ENCODE measurements around the gene FAM240A. TPM values are rescaled to one million over a fixed set of nuclear protein-coding genes. Genes with fewer than 3 reads are reported as not detected.

The FAM240A gene
- total and polyA plus RNA-seq, 2 donors (not counting 3 experiments of a cell fraction or from before 2014, with no cell fraction given): not detected

GRCh38 chr3:46663591-46664135, 51.3 kb downstream of the FAM240A start:
- Histone ChIP-seq H3K9me1 (replicated peaks; ENCODE audit: control insufficient read depth, extremely low read depth, insufficient read depth, low read length) (no peaks in the 10 kb centered on the region), H3K4me1 (ENCODE audit: control insufficient read depth, extremely low read depth, insufficient read depth, low read length) (no peaks in the 10 kb centered on the region), H3K36me3 (ENCODE audit: control insufficient read depth in 2 of 2, extremely low read depth in 1 of 2, insufficient read depth in 2 of 2, low read length in 2 of 2) (no peaks in the 10 kb centered on the region), H3K9me3 (replicated peaks; ENCODE audit: control insufficient read depth, insufficient read depth, low read length) (no peaks in the 10 kb centered on the region), H3K27me3 (ENCODE audit: control insufficient read depth in 2 of 2, insufficient read depth in 2 of 2, low read length in 2 of 2) (no peaks in the 10 kb centered on the region), H3K4me2 (ENCODE audit: insufficient read depth, low read length) (no peak overlapping the region), H4K20me1 (replicated peaks; ENCODE audit: control insufficient read depth, extremely low read depth, insufficient read depth, low read length) (no peaks in the 10 kb centered on the region), H3K9ac (replicated peaks; ENCODE audit: extremely low read depth, insufficient read depth, low read length) (no peak overlapping the region), H3K27ac (ENCODE audit: insufficient read depth, low read depth, low read length) (no peak overlapping the region), H3K79me2 (ENCODE audit: control insufficient read depth, insufficient read depth, low read length) (no peaks in the 10 kb centered on the region), H2AFZ (ENCODE audit: low read depth, low read length) (no peak overlapping the region), H3K4me3 (replicated peaks in 1 of 3; ENCODE audit: insufficient read depth in 1 of 3, low read depth in 1 of 3, low read length in 3 of 3) (no peak overlapping the region)
- TF ChIP-seq JUN (IDR thresholded peaks at IDR 0.05; ENCODE audit: borderline replicate concordance, insufficient read depth, insufficient read length, low read depth) (no peak), GATA2 (IDR thresholded peaks at IDR 0.05; ENCODE audit: insufficient read depth, insufficient read length, low read depth, low read length) (no peak), CTCF (IDR thresholded peaks at IDR 0.05; ENCODE audit: extremely low read depth in 1 of 2, insufficient read depth in 1 of 2, low read depth in 1 of 2, low read length in 2 of 2) (peak; percentile 12 to 16), MAX (IDR thresholded peaks at IDR 0.05; ENCODE audit: insufficient read depth, insufficient read length) (no peak)
- FAIRE-seq: peak; percentile 79
- CTCF ChIA-PET: interaction anchor here (0.5 to 1.8 kb wide), 21 partner anchors 9 to 246 kb away, joined by 3 to 22 read pairs (median 5); partner anchors contain the start of genes ALS2CL and TMIE
- POLR2A ChIA-PET: no interaction called here
- no TSS peak for BruUV-seq (replicated peaks)
- dilution Hi-C loops (cut with MboI; ENCODE audit: extremely low pct_ligation_motif_present, low sequenced_read_pairs) (no loop called here), intact Hi-C loops (cut with micrococcal nuclease) (no loop called here)
- DNase-seq (ENCODE audit: low read depth, low spot score): peak; percentile 46

Measured in endothelial cell of umbilical vein (primary cell).